Kidney capillary endothelial cell (primary cell): ENCODE measurements around the gene CEP295NL.

Experiments used
- DNase-seq: peaks from one replicate; pipeline ENCODE4 v3.0.0-alpha.2; 2018; ENCODE audit warnings: low spot score

The CEP295NL gene

DNA sequence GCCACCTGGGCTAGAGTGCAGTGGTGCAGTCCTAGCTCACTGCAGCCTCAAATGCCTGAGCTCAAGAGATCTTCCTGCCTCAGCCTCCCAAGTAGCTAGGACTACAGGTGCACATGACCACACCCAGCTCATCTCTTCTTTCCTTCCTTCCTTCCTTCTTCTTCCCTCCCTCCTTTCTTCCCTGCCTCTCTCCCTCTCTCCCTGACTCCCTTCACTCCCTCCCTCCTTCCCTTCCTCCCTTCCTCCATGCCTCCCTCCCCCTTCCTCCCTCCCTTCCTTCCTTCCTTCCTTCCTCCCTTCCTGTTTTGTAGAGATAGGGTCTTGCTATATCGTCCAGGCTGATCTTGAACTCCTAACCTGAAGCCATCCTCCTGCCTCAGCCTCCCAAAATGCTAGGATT, 38.9 kb downstream of the CEP295NL start:
- DNase-seq, result no peak

DNA sequence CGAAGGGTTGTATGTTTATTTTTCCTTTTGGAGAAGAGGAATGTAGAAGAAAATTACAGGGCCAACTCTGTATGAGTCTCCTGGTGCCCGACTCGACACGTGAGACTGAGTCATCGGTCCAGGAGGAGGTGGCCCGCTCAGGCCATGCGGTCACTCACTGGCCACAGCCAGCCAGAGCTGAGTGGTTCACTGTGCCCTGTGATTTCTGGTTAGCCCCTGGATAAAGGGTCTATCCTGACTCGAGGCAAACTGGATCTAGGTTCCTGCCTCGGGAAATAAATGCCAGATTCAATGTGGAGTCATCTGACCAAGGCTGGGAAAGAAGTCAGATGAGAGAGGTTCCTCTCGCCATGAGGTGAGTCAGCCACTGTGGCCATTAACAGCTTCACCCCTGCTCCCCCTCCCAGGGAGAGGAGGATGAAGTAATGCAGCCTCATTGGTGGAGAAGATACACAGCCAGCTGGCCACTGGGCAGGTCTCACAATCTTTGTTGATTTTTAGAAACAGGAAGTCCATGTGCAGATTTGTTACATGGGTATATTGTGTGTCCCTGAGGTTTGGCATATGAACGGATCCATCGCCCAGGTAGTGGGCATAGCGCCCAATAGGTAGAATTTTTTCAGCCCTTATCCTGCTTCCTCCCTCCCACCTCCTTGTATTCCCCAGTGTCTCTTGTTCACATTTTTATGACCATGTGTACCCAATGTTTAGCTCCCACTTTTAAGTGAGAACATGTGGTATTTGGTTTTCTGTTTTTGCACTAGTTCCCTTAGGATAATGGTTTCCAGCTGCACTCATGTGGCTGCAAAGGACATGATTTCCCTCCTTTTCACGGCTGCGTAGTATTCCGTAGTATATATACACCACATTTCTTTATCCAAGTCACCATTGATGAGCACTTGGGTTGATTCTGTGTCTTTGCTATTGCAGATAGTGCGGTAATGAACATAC, 40.7 kb downstream of the CEP295NL start:
- peak; percentile 65 for DNase-seq

DNA sequence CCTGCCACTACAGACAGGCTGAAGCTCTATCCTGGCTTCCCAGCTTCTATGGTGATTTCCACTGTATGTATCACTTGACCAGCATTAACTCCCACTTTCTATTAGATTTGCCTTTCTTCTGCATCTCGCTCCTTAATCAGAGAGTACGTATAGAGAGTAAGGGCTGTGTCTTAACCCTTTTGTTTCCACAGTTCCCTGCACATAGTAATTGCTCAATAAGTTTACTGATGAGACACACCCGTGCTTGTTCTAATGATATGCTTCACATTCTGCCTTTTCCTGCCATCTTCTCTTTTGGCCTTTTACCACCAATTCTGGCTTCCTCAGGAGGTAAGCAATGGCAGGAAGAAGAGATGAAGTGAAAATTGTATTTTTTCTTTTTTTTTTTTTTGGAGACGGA, 41.8 kb downstream of the CEP295NL start:
- DNase-seq, result no peak

DNA sequence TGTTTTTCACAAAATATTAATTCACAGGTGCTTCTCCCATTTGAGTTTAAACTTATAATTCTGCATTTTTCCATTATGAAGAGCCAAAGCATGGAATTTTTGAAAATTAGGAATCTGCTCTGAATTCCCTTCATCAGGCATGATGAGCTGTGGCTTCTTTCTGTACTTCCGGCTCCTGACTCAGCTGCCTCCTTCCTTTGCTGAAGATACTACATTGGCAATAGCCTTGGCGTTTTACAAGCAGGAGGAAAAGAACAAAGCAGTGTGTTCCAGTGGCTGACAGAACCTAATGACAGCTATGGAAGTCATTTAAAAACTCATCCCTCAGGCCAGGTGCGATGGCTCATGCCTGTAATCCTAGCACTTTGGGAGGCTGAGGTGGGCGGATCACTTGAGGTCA, 44.0 kb downstream of the CEP295NL start:
- no peak for DNase-seq

DNA sequence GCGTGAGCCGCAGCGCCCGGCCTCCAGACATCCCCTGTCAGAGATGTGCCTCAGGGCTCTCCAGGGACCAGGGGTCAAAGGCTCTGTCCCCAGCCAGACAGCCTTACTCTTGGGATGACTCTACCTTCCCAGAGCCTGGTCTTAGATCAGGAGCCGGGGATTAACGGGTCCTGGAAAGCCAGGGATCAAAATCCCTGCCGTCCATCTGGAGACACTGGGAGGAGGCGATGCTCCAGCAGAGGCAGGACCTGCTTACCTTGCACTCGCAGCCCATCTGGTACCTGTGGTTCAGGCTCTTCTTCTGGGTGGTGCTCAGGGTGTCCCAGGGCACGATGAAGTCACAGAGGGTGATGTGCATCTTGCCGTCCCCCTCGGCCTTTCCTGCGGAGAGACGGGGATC, 45.7 kb downstream of the CEP295NL start:
- DNase-seq, result no peak

DNA sequence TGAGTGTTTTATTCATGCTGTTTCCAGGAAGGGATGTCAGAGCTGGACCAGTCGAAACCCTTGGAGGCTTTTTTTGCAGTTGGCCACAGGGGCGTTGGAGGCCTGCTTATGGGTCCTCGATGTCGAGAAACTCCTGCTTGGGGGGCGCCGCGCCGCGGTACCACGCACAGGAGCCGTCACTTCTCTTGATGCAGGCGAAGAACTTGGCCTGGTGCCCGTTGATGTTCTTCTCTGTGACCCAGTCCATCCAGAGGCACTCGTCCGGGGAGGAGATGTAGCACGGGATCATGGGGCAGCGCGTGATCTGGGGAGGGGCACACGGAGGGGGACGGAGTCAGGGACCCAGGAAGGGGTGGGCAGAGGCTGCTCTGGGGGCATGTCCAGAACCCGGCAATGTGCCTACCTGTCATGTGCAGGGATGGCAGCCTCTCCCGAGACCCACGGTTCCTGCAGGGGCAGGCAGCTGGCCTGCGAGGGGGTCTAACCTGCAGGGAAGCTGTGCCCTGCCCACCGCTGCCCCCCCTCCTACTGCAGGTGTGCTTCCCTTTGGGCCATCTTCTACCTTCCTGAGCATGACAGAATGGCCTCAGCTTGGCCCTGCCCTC, 47.3 kb downstream of the CEP295NL start:
- DNase-seq, result no peak

DNA sequence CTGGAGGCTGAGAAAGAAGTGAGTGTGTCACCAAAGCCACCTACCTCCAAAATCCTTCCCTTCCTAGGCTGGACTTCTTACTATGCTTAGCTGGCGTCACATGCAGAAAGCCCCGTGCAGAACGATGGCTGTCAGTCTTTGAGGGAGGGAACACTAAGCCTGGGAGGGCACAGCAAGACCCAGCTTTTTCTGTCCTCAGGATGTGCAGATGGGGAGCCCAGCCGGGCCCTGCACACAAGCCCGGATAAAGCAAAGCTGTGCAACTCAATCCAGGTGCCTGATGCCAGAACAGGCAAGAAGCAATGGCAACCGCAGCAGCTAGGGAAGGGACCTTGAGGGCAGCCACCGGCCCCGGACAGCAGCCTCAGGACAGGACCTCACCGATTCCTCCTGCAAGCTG, 48.5 kb downstream of the CEP295NL start:
- DNase-seq, result no peak

DNA sequence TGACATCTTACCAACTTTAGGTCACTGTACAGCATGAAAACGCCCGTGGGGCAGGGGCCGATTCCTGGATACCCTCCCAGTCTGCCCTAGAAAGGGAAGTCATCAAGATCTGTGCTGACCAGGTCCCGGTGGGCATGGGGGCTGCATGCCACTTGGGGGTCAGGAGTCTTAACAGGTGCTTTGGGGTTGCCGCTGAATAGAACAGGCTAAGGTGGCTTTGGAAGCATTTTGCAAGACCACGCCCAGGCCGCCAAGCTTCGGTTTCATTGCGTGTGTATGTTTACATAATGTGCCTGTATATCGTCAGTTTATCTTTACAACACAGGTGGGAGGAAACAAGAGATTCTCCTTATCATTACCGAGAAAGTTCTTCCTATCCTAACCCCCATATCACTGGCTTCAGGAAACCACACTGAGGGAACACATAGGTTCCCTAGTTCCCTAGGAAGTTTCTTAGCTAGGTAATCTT, 49.0 kb downstream of the CEP295NL start:
- DNase-seq, result no peak

DNA sequence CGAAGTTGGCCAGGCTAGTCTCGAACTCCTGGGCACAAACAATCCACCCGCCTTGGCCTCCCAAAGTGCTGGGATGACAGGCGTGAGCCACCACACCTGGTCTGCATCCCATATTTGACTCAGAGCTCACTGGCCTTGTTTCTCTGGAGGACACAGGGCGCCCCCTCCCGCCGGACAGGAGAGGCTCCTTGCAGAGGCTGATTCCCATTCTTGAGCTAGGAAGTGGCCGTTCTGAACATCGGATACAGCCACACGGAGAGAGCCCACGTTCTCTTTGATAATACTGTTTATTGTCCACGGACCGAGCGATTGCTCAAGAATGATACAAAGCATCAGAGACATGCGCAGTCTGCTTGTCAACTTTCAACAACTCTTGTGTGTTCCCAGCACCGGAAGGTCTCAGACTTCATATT, 50.3 kb downstream of the CEP295NL start:
- DNase-seq, result no peak

DNA sequence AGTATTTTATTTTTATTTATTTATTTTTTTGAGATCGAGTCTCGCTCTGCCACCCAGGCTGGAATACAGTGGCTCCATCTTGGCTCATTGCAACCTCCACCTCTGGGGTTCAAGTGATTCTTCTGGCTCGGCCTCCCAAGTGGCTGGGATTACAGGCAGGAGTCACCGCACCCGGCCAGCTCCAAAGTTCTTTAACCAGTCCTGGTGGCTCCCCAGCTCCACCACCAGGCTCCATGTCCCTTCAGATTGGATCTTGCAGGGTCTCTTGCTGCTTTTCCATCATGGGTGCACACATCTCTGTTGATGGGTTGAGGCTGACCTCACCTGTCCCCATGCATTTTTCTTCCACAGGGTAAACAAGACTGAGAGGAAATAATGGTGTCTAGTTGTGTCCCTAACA, 54.0 kb downstream of the CEP295NL start:
- no peak for DNase-seq

DNA sequence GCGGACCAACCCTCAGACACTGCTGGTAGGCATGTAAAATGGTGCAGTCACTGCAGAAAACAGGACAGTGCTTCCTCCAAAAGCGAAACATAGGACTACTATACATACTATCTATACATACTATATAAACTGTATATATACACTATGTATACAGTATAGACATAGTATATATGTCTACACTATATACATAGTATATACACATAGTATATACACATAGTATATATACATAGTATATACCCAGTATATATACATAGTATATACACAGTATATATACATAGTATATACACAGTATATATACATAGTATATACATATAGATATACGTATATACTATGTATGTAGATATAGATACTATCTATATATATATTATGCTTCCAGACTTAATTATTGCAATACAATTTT, 55.9 kb downstream of the CEP295NL start:
- DNase-seq, result no peak

DNA sequence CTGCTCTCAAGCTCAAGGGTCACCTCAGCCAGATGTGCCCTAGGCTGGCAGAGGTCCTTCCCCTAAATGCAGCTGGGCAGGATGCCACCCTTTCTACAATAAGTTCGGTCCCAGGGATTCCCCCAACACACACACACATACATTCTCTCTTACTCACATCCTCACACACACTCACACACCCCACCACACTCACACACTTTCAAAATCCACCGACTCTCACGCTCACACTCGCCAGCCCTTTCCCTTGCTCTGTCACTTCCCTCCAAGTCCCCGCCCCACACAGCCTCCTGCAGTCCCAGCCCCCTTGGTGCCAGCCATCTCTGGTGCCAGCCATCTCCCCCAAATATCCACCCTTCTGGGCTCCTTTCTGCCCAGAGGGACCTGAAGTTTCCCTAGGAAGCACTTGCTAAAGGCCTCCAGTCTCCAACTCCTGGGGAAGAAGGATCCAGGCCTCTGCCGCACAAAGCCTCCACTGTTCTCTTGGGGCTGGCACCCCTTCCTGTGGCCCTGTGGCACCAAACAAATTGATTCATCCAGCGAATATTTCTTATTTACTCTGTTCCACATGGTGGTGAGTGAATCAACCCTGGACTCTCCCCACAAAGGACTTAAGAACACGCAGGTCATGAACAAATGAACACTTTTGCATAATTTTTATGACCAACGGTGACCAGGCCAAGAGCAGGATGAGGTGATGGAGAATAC, 58.5 kb downstream of the CEP295NL start:
- DNase-seq, result peak; percentile 36

DNA sequence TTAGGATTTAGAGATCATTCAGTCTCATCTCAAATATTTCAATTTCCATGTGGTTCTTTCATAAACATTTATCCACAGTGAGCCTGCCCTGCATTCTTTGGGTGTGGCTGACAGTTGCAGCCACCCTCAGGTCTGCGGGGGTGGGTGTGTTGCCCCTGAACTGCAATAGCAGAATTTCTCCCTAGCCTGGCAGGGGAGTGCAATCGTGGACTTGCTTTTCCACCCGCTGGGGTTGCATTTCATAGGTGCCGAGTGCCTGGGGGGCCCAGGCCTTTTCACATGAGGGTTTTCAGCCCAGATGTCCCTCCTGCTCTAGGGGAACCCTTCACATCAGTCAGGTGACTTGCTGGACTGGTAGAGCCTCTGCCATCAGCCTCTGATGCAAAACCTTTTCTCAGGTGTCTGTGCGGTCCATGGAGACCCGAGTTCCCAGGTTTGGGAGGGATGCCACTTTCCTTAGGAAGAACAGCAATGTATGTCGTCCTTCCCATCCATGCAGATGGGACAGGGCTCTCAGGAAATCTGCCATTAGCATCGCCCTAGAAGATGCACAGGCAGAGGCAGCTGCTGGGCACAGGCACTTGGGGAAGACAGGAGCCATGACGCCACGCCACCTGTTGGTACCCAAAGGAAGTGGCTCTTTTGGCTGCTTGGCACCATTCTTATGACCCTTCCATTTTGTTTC, 60.0 kb downstream of the CEP295NL start:
- peak; percentile 24 for DNase-seq

DNA sequence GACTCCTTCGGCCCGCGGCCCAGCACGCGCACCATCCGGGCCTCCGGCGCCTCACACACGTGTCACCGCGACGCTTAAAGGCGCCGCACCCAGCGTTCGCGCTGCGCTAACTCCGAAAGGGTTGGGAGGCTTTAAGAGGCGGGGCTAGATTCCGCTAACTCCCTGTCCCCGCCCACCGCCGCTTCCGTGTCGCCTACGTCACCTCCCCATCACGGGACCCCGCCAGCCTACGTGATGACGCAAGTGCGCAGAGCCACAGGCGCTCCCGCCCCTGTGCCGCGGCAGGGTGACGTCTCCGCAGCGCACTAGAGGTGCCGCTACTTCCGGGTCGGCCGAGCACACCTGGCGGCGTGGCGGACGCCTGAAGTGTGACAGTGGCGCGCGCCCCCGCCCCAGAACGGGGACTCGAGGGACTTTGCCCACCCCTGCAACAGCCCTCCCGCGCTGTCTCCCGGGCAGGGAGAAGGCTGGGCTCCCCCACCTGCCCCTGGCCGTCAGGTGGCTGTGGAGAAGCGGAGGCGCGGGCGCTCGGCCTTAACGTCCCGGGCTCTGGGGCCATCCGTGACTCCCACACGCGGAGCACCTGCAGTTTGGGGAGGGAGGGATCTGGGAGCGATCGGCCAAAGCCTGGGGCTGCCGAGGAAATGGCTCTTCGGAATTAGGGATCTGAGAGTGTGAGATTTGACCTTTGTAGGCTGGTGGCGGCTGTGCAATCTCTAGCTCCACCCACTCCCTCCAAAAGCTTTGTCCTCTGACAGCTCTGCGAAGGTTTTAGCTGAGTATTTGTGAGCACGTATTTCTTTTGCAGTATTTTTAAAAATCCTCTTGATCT, 62.0 kb downstream of the CEP295NL start, which contains the start of gene USP36:
Gene USP36 (minus strand): TSS at position 35 of the 832 bp plus-strand sequence. CDS start 4,451 bp downstream, outside the sequence.
- DNase-seq, result peak; percentile 99
